ENCODE results near the gene IL3RA.
"Not testable (repeated sequence)": the region's sequence is repeated elsewhere in the genome, so short reads cannot be mapped to it uniquely, and the experiment has no call there.

IL3RA gene

GRCh38 chrX:1398431-1399340 is 62.1 kb downstream of the IL3RA start:
- DNase-seq (ENCODE audit: low spot score): no peak

- DNase-seq (ENCODE audit: low spot score): no peak
These were observed 63.5 kb downstream of the IL3RA start for GRCh38 chrX:1400049-1400448.

GRCh38 chrX:1400742-1401471 is 64.3 kb downstream of the IL3RA start:
- no peak for DNase-seq (ENCODE audit: low spot score)

- no peak for DNase-seq (ENCODE audit: low spot score)
These were observed 65.2 kb downstream of the IL3RA start for GRCh38 chrX:1401611-1402430.

- no peak for DNase-seq (ENCODE audit: low spot score)
These were observed 66.6 kb downstream of the IL3RA start for GRCh38 chrX:1403228-1403627.

- not testable (repeated sequence) for DNase-seq (ENCODE audit: low spot score)
These were observed 67.3 kb downstream of the IL3RA start for GRCh38 chrX:1403867-1404266.

- not testable (repeated sequence) for DNase-seq (ENCODE audit: low spot score)
These were observed 69.2 kb downstream of the IL3RA start for GRCh38 chrX:1405769-1406168.

GRCh38 chrX:1407035-1407434 is 70.5 kb downstream of the IL3RA start:
- DNase-seq (ENCODE audit: low spot score): no peak

GRCh38 chrX:1411326-1411725 is 74.7 kb downstream of the IL3RA start:
- no peak for DNase-seq (ENCODE audit: low spot score)

GRCh38 chrX:1412551-1413161 is 76.1 kb downstream of the IL3RA start:
- DNase-seq (ENCODE audit: low spot score): no peak

GRCh38 chrX:1416327-1416784 is 79.8 kb downstream of the IL3RA start:
- no peak for DNase-seq (ENCODE audit: low spot score)

GRCh38 chrX:1416965-1417760 is 80.6 kb downstream of the IL3RA start:
- DNase-seq (ENCODE audit: low spot score): no peak

GRCh38 chrX:1417921-1418771 is 81.6 kb downstream of the IL3RA start:
- DNase-seq (ENCODE audit: low spot score): no peak

- no peak for DNase-seq (ENCODE audit: low spot score)
These were observed 82.4 kb downstream of the IL3RA start for GRCh38 chrX:1418901-1419544.

- DNase-seq (ENCODE audit: low spot score): no peak
These were observed 83.2 kb downstream of the IL3RA start for GRCh38 chrX:1419545-1420355.

GRCh38 chrX:1420371-1420770 is 83.8 kb downstream of the IL3RA start:
- no peak for DNase-seq (ENCODE audit: low spot score)

GRCh38 chrX:1421433-1422134 is 85.0 kb downstream of the IL3RA start:
- DNase-seq (ENCODE audit: low spot score): no peak

GRCh38 chrX:1422135-1422465 is 85.5 kb downstream of the IL3RA start:
- DNase-seq (ENCODE audit: low spot score): no peak

Data from GM03348 (cell line).